Peyer's patch (tissue), 4 donors: ENCODE data around the gene ZNF429. TPM values are rescaled to one million over a fixed set of nuclear protein-coding genes. Genes with fewer than 3 reads are reported as not detected.

ENCODE experiments used
- DNase-seq, 3 donors: peaks; one replicate each; pipeline ENCODE4 v3.0.0-alpha.2; 2017 to 2019
- H3K27ac ChIP-seq, 4 donors: fragments of 200-600 bp; sonication (generic); one replicate each; pipeline ENCODE4 v1.5.1; 2016 to 2019
- H3K27me3 ChIP-seq, 2 donors: fragments of 200-600 bp; sonication (generic); one replicate each; pipeline ENCODE4 v1.5.1; 2019
- H3K36me3 ChIP-seq, 3 donors: fragments of 200-600 bp; sonication (generic); one replicate each; pipeline ENCODE4 v1.5.1; 2016 to 2019
- H3K4me1 ChIP-seq, 4 donors: fragments of 200-600 bp; sonication (generic); one replicate each; pipeline ENCODE4 v1.5.1; 2016 to 2019
- H3K4me3 ChIP-seq, 4 donors: fragments of 200-600 bp; sonication (generic); 1 replicate in 3 of 4; 2 replicates in 1 of 4; pipeline ENCODE4 v1.5.1; 2016 to 2019; ENCODE audit warnings: mild to moderate bottlenecking in 1 of 4
- H3K9me3 ChIP-seq, 4 donors: fragments of 200-600 bp; sonication (generic); one replicate each; pipeline ENCODE4 v1.5.1; 2016 to 2019; ENCODE audit warnings: mild to moderate bottlenecking in 1 of 4
- CTCF ChIP-seq, 6 experiments: fragments of 450-650 bp in 4 of 6; fragments of 200-600 bp in 2 of 6; sonication (generic) in 1 of 6; IDR thresholded peaks; one replicate each; pipeline ENCODE4 v1.5.1; 2017 to 2019; ENCODE audit warnings: antibody characterized with exemption in 6 of 6, mild to moderate bottlenecking in 3 of 6, moderate library complexity in 1 of 6
- POLR2A ChIP-seq, 2 donors: fragments of 450-650 bp; IDR thresholded peaks; one replicate each; pipeline ENCODE4 v1.5.1; 2017; ENCODE audit warnings: antibody characterized with exemption in 2 of 2, mild to moderate bottlenecking in 2 of 2, moderate library complexity in 2 of 2
- total RNA-seq, 4 donors: library from RNA; depleted of rRNA; stranded (reverse); fragments of >200 nt; gene quantifications; one replicate each; pipeline ENCODE4 v1.1.0, GENCODE V29; 2016

Gene ZNF429
- total RNA-seq, 4 donors from 2014 or later: 8.4 to 28.2 (median 20.0) TPM

DNA sequence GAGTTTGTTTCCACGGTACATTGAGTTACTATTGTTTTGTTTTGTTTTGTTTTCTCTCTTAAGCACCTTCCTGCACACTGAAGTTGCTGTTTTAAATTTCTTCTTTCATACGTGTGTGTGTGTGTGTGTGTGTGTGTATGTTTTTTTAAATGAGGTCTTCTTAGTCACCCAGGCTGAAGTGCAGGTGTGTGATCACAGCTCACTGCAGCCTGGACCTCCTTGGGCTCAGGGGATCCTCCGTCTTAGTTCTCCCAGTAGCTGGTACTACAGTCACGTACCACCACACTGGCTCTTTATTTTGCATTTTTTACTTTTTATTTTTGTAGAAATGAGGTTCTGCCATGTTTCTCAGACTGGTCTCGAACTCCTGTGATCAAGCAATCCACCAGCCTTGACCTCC, 20.8 kb upstream of the ZNF429 start:
- H3K27me3 ChIP-seq: no peaks in the 10 kb centered on the region
- peaks cover 0 to 5% (median 0%) of the 10 kb centered on the region in 4 donors for H3K9me3 ChIP-seq
- no peak overlapping the region for H3K27ac ChIP-seq
- no peak overlapping the region for H3K4me3 ChIP-seq
- no peaks in the 10 kb centered on the region for H3K36me3 ChIP-seq
- H3K4me1 ChIP-seq: no peaks in the 10 kb centered on the region
- TF ChIP-seq CTCF (IDR thresholded peaks at IDR 0.05) (no peak), POLR2A (IDR thresholded peaks at IDR 0.05) (no peak)
- DNase-seq: no peak

DNA sequence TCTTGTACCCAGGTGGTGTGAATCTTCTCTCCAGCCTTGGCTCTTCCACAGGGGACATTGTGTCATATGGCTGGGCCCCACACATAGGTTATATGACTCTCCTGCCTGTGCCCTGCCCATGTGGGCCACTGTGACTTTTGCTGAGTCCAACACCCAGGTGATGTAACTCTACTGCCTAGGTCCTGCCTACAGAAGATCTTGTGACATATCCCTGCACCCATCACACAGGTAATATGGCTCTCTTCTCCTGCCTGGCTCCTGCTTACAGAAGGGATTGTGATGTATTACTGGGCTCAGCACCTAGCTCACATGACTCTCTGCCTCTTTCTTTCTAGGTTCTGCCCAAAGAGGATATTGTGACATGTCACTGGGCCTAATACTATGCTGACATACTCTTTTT, 19.5 kb upstream of the ZNF429 start:
- Histone ChIP-seq H3K9me3 (peaks cover 0 to 5% (median 0%) of the 10 kb centered on the region in 4 donors), H3K27ac (no peak overlapping the region)
- DNase-seq: no peak

GRCh38 chr19:21487969-21488368, 17.4 kb upstream of the ZNF429 start:
- Histone ChIP-seq H3K36me3 (no peaks in the 10 kb centered on the region), H3K4me3 (no peak overlapping the region), H3K4me1 (no peaks in the 10 kb centered on the region), H3K9me3 (peaks cover 0 to 5% (median 0%) of the 10 kb centered on the region in 4 donors), H3K27me3 (no peaks in the 10 kb centered on the region), H3K27ac (no peak overlapping the region)
- TF ChIP-seq CTCF (IDR thresholded peaks at IDR 0.05): no peak
- no peak for TF ChIP-seq POLR2A (IDR thresholded peaks at IDR 0.05)
- DNase-seq: no peak

More for the DNA sequence above, 19.5 kb upstream of the ZNF429 start:
- Histone ChIP-seq H3K4me3 (no peak overlapping the region), H3K4me1 (no peaks in the 10 kb centered on the region), H3K36me3 (no peaks in the 10 kb centered on the region), H3K27me3 (no peaks in the 10 kb centered on the region)
- TF ChIP-seq CTCF (IDR thresholded peaks at IDR 0.05): no peak
- no peak for TF ChIP-seq POLR2A (IDR thresholded peaks at IDR 0.05)

DNA sequence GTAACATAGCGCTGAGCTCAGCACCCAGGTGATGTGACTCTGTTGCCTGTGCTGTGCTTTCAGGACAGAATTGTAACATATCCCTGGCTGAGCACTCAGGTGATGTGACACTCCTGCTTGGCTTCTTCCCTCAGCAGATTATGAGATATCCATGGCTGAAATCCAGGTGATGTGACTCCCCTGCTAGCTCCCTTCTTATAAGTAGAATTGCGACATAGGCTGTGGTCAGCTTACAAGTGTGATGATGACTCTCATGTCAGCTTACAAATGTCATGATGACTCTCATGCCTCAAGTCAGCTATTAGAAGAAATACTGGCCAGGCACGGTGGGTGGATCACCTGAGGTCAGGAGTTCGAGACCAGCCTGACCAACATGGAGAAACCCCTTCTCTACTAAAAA, 14.3 kb upstream of the ZNF429 start:
- Histone ChIP-seq H3K27me3 (no peaks in the 10 kb centered on the region), H3K27ac (no peak overlapping the region), H3K4me3 (no peak overlapping the region), H3K9me3 (no peaks in the 10 kb centered on the region), H3K36me3 (no peaks in the 10 kb centered on the region), H3K4me1 (no peaks in the 10 kb centered on the region)
- no peak for TF ChIP-seq CTCF (IDR thresholded peaks at IDR 0.05)
- TF ChIP-seq POLR2A (IDR thresholded peaks at IDR 0.05): no peak
- DNase-seq: no peak

- no peak for DNase-seq
- Histone ChIP-seq H3K27ac (no peak overlapping the region), H3K9me3 (no peaks in the 10 kb centered on the region), H3K27me3 (no peaks in the 10 kb centered on the region), H3K4me3 (no peak overlapping the region), H3K36me3 (no peaks in the 10 kb centered on the region), H3K4me1 (no peaks in the 10 kb centered on the region)
- TF ChIP-seq CTCF (IDR thresholded peaks at IDR 0.05): no peak
- no peak for TF ChIP-seq POLR2A (IDR thresholded peaks at IDR 0.05)
Observed at GRCh38 chr19:21492947-21493906, 12.2 kb upstream of the ZNF429 start.
